H9 (cell line): ENCODE data around the gene TNFRSF6B. TPM values are rescaled to one million over a fixed set of nuclear protein-coding genes. Genes with fewer than 3 reads are reported as not detected.
A peak's percentile ranks its signal among the peaks of the same experiment; 100 is the strongest.

Experiments
- DNase-seq: peaks from one replicate; pipeline ENCODE4 v3.0.0-alpha.2; 2017
- H2AFZ ChIP-seq: one replicate; pipeline ENCODE4 v1.6.1; 2013; ENCODE audit warnings: mild to moderate bottlenecking, low read length, control low read depth, moderate library complexity
- H2AK5ac ChIP-seq: 2 replicates; pipeline ENCODE4 v1.6.1; 2013; ENCODE audit warnings: low read length, control low read depth, mixed read lengths; ENCODE audit not compliant: insufficient read length
- H2BK120ac ChIP-seq: one replicate; pipeline ENCODE4 v1.6.1; 2013; ENCODE audit warnings: low read depth, mild to moderate bottlenecking, low read length, control low read depth, inconsistent platforms; ENCODE audit not compliant: poor library complexity, severe bottlenecking
- H2BK12ac ChIP-seq: 2 replicates; pipeline ENCODE4 v1.6.1; 2013; ENCODE audit warnings: low read length, control low read depth, mixed read lengths, low read depth; ENCODE audit not compliant: insufficient read length
- H2BK15ac ChIP-seq: 2 replicates; pipeline ENCODE4 v1.6.1; 2013; ENCODE audit warnings: low read depth, low read length, control low read depth
- H2BK20ac ChIP-seq: one replicate; pipeline ENCODE4 v1.6.1; 2013; ENCODE audit warnings: low read depth, mild to moderate bottlenecking, low read length, control low read depth, inconsistent platforms; ENCODE audit not compliant: poor library complexity, severe bottlenecking
- H2BK5ac ChIP-seq: 2 replicates; pipeline ENCODE4 v1.6.1; 2013; ENCODE audit warnings: low read length, control low read depth, mixed read lengths; ENCODE audit not compliant: insufficient read length
- H3K14ac ChIP-seq: 2 replicates; pipeline ENCODE4 v1.6.1; 2013; ENCODE audit warnings: low read length, control low read depth; ENCODE audit not compliant: insufficient read depth
- H3K18ac ChIP-seq: 2 replicates; pipeline ENCODE4 v1.6.1; 2013; ENCODE audit warnings: low read depth, mild to moderate bottlenecking, mixed read lengths, low read length, control low read depth; ENCODE audit not compliant: insufficient read length
- H3K23ac ChIP-seq: 2 replicates; pipeline ENCODE4 v1.6.1; 2013; ENCODE audit warnings: low read length, control low read depth, mixed read lengths, low read depth; ENCODE audit not compliant: insufficient read length
- H3K23me2 ChIP-seq: 2 replicates; pipeline ENCODE4 v1.6.1; 2013; ENCODE audit warnings: low read depth, mild to moderate bottlenecking, mixed read lengths, low read length, control low read depth; ENCODE audit not compliant: insufficient read length, poor library complexity, severe bottlenecking
- H3K27ac ChIP-seq: 2 replicates; pipeline ENCODE4 v1.5.1; 2013; ENCODE audit warnings: low read length, control low read depth, mixed read lengths, low read depth; ENCODE audit not compliant: insufficient read length
- H3K27me3 ChIP-seq: 2 replicates; pipeline ENCODE4 v1.6.1; 2013; ENCODE audit warnings: low read length, control low read depth, inconsistent platforms; ENCODE audit not compliant: insufficient read depth
- H3K4ac ChIP-seq: 2 replicates; pipeline ENCODE4 v1.6.1; 2013; ENCODE audit warnings: low read depth, mild to moderate bottlenecking, control low read depth, inconsistent platforms, low read length, moderate library complexity
- H3K4me1 ChIP-seq: 2 replicates; pipeline ENCODE4 v1.6.1; 2013; ENCODE audit warnings: low read length, control low read depth, inconsistent platforms; ENCODE audit not compliant: insufficient read depth
- H3K4me2 ChIP-seq: 2 replicates; pipeline ENCODE4 v1.6.1; 2013; ENCODE audit warnings: low read length, control low read depth, mixed read lengths; ENCODE audit not compliant: insufficient read length, insufficient read depth
- H3K56ac ChIP-seq: 2 replicates; pipeline ENCODE4 v1.6.1; 2013; ENCODE audit warnings: low read depth, mild to moderate bottlenecking, mixed read lengths, low read length, control low read depth; ENCODE audit not compliant: insufficient read length
- H3K79me1 ChIP-seq: 2 replicates; pipeline ENCODE4 v1.6.1; 2013; ENCODE audit warnings: low read depth, mild to moderate bottlenecking, moderate library complexity, low read length, control low read depth, inconsistent platforms; ENCODE audit not compliant: insufficient read depth, poor library complexity, severe bottlenecking
- H3K79me2 ChIP-seq: 2 replicates; pipeline ENCODE4 v1.6.1; 2013; ENCODE audit warnings: low read length, control low read depth, inconsistent platforms; ENCODE audit not compliant: insufficient read depth
- H3K9ac ChIP-seq: 2 replicates; pipeline ENCODE4 v1.6.1; 2013; ENCODE audit warnings: low read length, control low read depth, mixed read lengths; ENCODE audit not compliant: insufficient read length; ENCODE audit errors: extremely low read depth
- H3K9me3 ChIP-seq: one replicate; pipeline ENCODE4 v1.6.1; 2013; ENCODE audit warnings: low read depth, low read length, inconsistent platforms; ENCODE audit not compliant: control insufficient read depth
- H3T11ph ChIP-seq: one replicate; pipeline ENCODE4 v1.6.1; 2013; ENCODE audit warnings: mild to moderate bottlenecking, low read length, control low read depth, inconsistent platforms
- H4K20me1 ChIP-seq: one replicate; pipeline ENCODE4 v1.6.1; 2013; ENCODE audit not compliant: control insufficient read depth, insufficient read length, insufficient read depth
- H4K5ac ChIP-seq: 2 replicates; pipeline ENCODE4 v1.6.1; 2013; ENCODE audit warnings: low read depth, mild to moderate bottlenecking, mixed read lengths, low read length, control low read depth; ENCODE audit not compliant: insufficient read length
- H4K8ac ChIP-seq: replicated peaks from 2 replicates; pipeline ENCODE4 v1.6.1; 2013; ENCODE audit warnings: low read length, control low read depth, mixed read lengths, low read depth; ENCODE audit not compliant: insufficient read length
- H4K91ac ChIP-seq: 2 replicates; pipeline ENCODE4 v1.6.1; 2013; ENCODE audit warnings: low read depth, mild to moderate bottlenecking, moderate library complexity, mixed read lengths, low read length, control low read depth; ENCODE audit not compliant: insufficient read length
- H3K27ac Mint-ChIP-seq, 3 experiments: 2 replicates in 2 of 3; 3 replicates in 1 of 3; pipeline ENCODE4 v1.8.0; 2020 to 2021; ENCODE audit warnings: mixed read lengths in 3 of 3, mild to moderate bottlenecking in 1 of 3, moderate library complexity in 1 of 3
- H3K27me3 Mint-ChIP-seq: 2 replicates; pipeline ENCODE4 v1.8.0; 2021; ENCODE audit warnings: low read depth, mild to moderate bottlenecking, moderate library complexity, mixed read lengths
- H3K36me3 Mint-ChIP-seq, 3 experiments: 2 replicates in 2 of 3; 3 replicates in 1 of 3; pipeline ENCODE4 v1.8.0; 2020 to 2021; ENCODE audit warnings: low read depth in 3 of 3, mixed read lengths in 3 of 3; ENCODE audit not compliant: insufficient read depth in 1 of 3
- H3K4me1 Mint-ChIP-seq, 2 experiments: 2 replicates each; pipeline ENCODE4 v1.8.0; 2020; ENCODE audit warnings: mixed read lengths in 2 of 2
- H3K4me3 Mint-ChIP-seq, 2 experiments: 2 replicates in 1 of 2; 3 replicates in 1 of 2; pipeline ENCODE4 v1.8.0; 2020 to 2021; ENCODE audit warnings: mild to moderate bottlenecking in 2 of 2, mixed read lengths in 2 of 2, moderate library complexity in 1 of 2
- H3K9me3 Mint-ChIP-seq, 2 experiments: 2 replicates in 1 of 2; 3 replicates in 1 of 2; pipeline ENCODE4 v1.8.0; 2020; ENCODE audit warnings: mild to moderate bottlenecking in 2 of 2, mixed read lengths in 2 of 2, moderate library complexity in 1 of 2
- CTCF ChIP-seq: fragments of 200-600 bp; sonication (generic); conservative IDR thresholded peaks from 3 replicates; pipeline ENCODE4 v1.8.0; 2021; ENCODE audit warnings: antibody characterized with exemption, mild to moderate bottlenecking
- WGBS: extraction: QIAGEN DNeasy Blood & Tissue Kit; methylation state at CpG from one replicate; pipeline ENCODE4 v1.1.7; 2013; ENCODE audit warnings: missing lambda C conversion rate, low lambda C conversion rate, mixed read lengths; ENCODE audit not compliant: insufficient read length; ENCODE audit errors: extremely low coverage; 5-methylcytosine and 5-hydroxymethylcytosine counted together
- total RNA-seq: library from RNA; stranded (reverse); gene quantifications from 2 replicates; pipeline ENCODE4 v1.2.1, GENCODE V29; 2021

Gene TNFRSF6B
- total RNA-seq, 1 experiment from 2014 or later: not detected

- H3K79me2 ChIP-seq: no peaks in the 10 kb centered on the region
- no peak overlapping the region for H3T11ph ChIP-seq
- H3K4me3 Mint-ChIP-seq: no peak overlapping the region
- no CpG with 5 or more reads among the region's 30 CpGs for WGBS
- peaks cover 9 to 18% (median 10%) of the 10 kb centered on the region in 3 experiments; a peak in 6 of 7 replicates for H3K36me3 Mint-ChIP-seq
- TF ChIP-seq CTCF: no peak
- no peak overlapping the region for H2AFZ ChIP-seq
- no peaks in the 10 kb centered on the region; the same call in 1 of the 2 replicates for H3K27me3 Mint-ChIP-seq
- no peak overlapping the region for H2BK12ac ChIP-seq
- no peak overlapping the region for H2BK15ac ChIP-seq
- no peak overlapping the region for H3K27ac ChIP-seq
- peaks cover 9% of the 10 kb centered on the region for H3K23me2 ChIP-seq
- H4K8ac ChIP-seq: no peak overlapping the region
- no peak overlapping the region for H2BK120ac ChIP-seq
- H3K9me3 Mint-ChIP-seq: no peaks in the 10 kb centered on the region
- peaks cover 0 to 2% of the 10 kb centered on the region in 2 experiments; a peak in 1 of 4 replicates for H3K4me1 Mint-ChIP-seq
- no peaks in the 10 kb centered on the region for H3K4me1 ChIP-seq
- no peak overlapping the region for H2AK5ac ChIP-seq
- peak overlapping the region; percentile 37 for H3K4me2 ChIP-seq
- no peak overlapping the region for H3K27ac Mint-ChIP-seq
- H3K4ac ChIP-seq: no peak overlapping the region
- H3K56ac ChIP-seq: no peak overlapping the region
- no peak overlapping the region for H3K23ac ChIP-seq
- H4K5ac ChIP-seq: no peak overlapping the region
- H3K9me3 ChIP-seq: no peaks in the 10 kb centered on the region
- no peak overlapping the region for H3K9ac ChIP-seq
- no peak overlapping the region for H2BK20ac ChIP-seq
- DNase-seq: peak; percentile 57
- H4K91ac ChIP-seq: no peak overlapping the region
- H4K20me1 ChIP-seq: no peaks in the 10 kb centered on the region
- no peak overlapping the region for H3K14ac ChIP-seq
- no peak overlapping the region for H3K18ac ChIP-seq
- no peaks in the 10 kb centered on the region for H3K27me3 ChIP-seq
- H3K79me1 ChIP-seq: no peaks in the 10 kb centered on the region
- no peak overlapping the region for H2BK5ac ChIP-seq
Observed at GRCh38 chr20:63736893-63737694, 40.6 kb downstream of the TNFRSF6B start.
